IPS-NIHi11 (cell line): ENCODE measurements around the gene EXOC6B.

Experiments
- DNase-seq: peaks from one replicate; pipeline ENCODE4 v3.0.0; 2012; ENCODE audit warnings: mixed read lengths, low spot score

The EXOC6B gene

GRCh38 chr2:72145289-72145657 is 680.6 kb downstream of the EXOC6B start:
- DNase-seq, result peak; percentile 83

- DNase-seq, result peak; percentile 91
Observed at GRCh38 chr2:72144632-72145288, 681.1 kb downstream of the EXOC6B start.

- DNase-seq, result no peak
Observed at GRCh38 chr2:72144274-72144631, 681.6 kb downstream of the EXOC6B start.

GRCh38 chr2:72143441-72144273 is 682.2 kb downstream of the EXOC6B start:
- DNase-seq, result no peak

GRCh38 chr2:72142570-72143440 is 683.0 kb downstream of the EXOC6B start:
- DNase-seq, result no peak

GRCh38 chr2:72141881-72142451 is 683.9 kb downstream of the EXOC6B start:
- DNase-seq, result no peak

GRCh38 chr2:72141032-72141645 is 684.7 kb downstream of the EXOC6B start:
- DNase-seq, result no peak

- no peak for DNase-seq
Observed at GRCh38 chr2:72140621-72140960, 685.2 kb downstream of the EXOC6B start.

GRCh38 chr2:72139874-72140620 is 685.8 kb downstream of the EXOC6B start:
- no peak for DNase-seq

- DNase-seq, result no peak
Observed at GRCh38 chr2:72139471-72139873, 686.4 kb downstream of the EXOC6B start.

- DNase-seq, result no peak
Observed at GRCh38 chr2:72138921-72139381, 686.9 kb downstream of the EXOC6B start.

- DNase-seq, result no peak
Observed at GRCh38 chr2:72138011-72138881, 687.6 kb downstream of the EXOC6B start.

GRCh38 chr2:72137498-72138010 is 688.3 kb downstream of the EXOC6B start:
- DNase-seq, result peak; percentile 89

GRCh38 chr2:72136933-72137497 is 688.8 kb downstream of the EXOC6B start:
- no peak for DNase-seq

- no peak for DNase-seq
Observed at GRCh38 chr2:72136331-72136730, 689.5 kb downstream of the EXOC6B start.

GRCh38 chr2:72135921-72136320 is 689.9 kb downstream of the EXOC6B start:
- no peak for DNase-seq

- DNase-seq, result no peak
Observed at GRCh38 chr2:72134997-72135800, 690.6 kb downstream of the EXOC6B start.

GRCh38 chr2:72134408-72134996 is 691.3 kb downstream of the EXOC6B start:
- DNase-seq, result no peak
